H1 (cell line): ENCODE measurements around the gene HS3ST5. TPM values are rescaled to one million over a fixed set of nuclear protein-coding genes. Genes with fewer than 3 reads are reported as not detected.

ENCODE experiments used
- HDAC2 ChIP-seq, 2 experiments: fragments of 300-600 bp in 1 of 2; sonication (generic) in 1 of 2; IDR thresholded peaks; 2 replicates each; pipeline ENCODE4 v1.6.1; 2011 to 2012; ENCODE audit warnings: low read depth in 2 of 2, low read length in 2 of 2, mild to moderate bottlenecking in 2 of 2, moderate library complexity in 2 of 2, borderline replicate concordance in 1 of 2, inconsistent platforms in 1 of 2
- KDM4A ChIP-seq: IDR thresholded peaks from one replicate; pipeline ENCODE4 v1.7.1; 2012; ENCODE audit warnings: low read depth, mild to moderate bottlenecking, moderate library complexity, low read length, inconsistent platforms; ENCODE audit not compliant: severe bottlenecking
- RXRA ChIP-seq: IDR thresholded peaks from 2 replicates; pipeline ENCODE4 v1.6.1; 2011; ENCODE audit warnings: low read depth, mild to moderate bottlenecking, low read length, moderate library complexity; ENCODE audit not compliant: insufficient read depth
- YY1 ChIP-seq: IDR thresholded peaks from 2 replicates; pipeline ENCODE4 v1.6.1; 2011; ENCODE audit warnings: low read depth, mild to moderate bottlenecking, low read length
- polyA plus RNA-seq, 7 experiments: library from polyadenylated mRNA; depleted of rRNA in 3 of 7; stranded (reverse) in 5 of 7; unstranded in 2 of 7; fragments of >200 nt in 5 of 7; fragments of 200-250 nt in 2 of 7; gene quantifications; 1 replicate in 5 of 7; 2 replicates in 1 of 7; 4 replicates in 1 of 7; pipeline versions ENCODE4 v1.2.1 to v1.2.3, GENCODE V29; 2011 to 2013; ENCODE audit warnings: missing spikeins in 2 of 7, mixed read lengths in 2 of 7
- total RNA-seq: library from RNA; stranded (reverse); fragmentation: NEBNext Ultra II Directional; extraction: Animal tissue kit (Norgen Biotek cat#: 25700); gene quantifications from 2 replicates; pipeline ENCODE4 v1.2.1, GENCODE V29; 2021

The HS3ST5 gene
- total and polyA plus RNA-seq, 2 of the 8 experiments (the other 6 are each of a cell fraction or from before 2014, with no cell fraction given) = 1.2 to 9.9 TPM

GRCh38 chr6:114312931-114313330 lies 29.9 kb downstream of the HS3ST5 start (continued):
- TF ChIP-seq HDAC2 (IDR thresholded peaks at IDR 0.05; ENCODE audit: borderline replicate concordance in 1 of 2, low read depth in 2 of 2, low read length in 2 of 2) (no peak), YY1 (no peak), RXRA (no peak), KDM4A (no peak)
